Stimulated activated naive CD8-positive, alpha-beta T cell treated with anti-CD3 and anti-CD28 coated beads, Interleukin-15, amount 100 ng/mL, for 72 hours (primary cell): ENCODE results near the gene MS4A14.
"Not testable (repeated sequence)": the region's sequence is repeated elsewhere in the genome, so short reads cannot be mapped to it uniquely, and the experiment has no call there.

Source experiments
- ATAC-seq: fragments of 150-1000 bp; cut with Tn5 transposase; 2 replicates; pipeline ENCODE4 v1.10.0; 2021; ENCODE audit warnings: mild to moderate bottlenecking, moderate library complexity
- DNase-seq, 2 donors: peaks; one replicate each; pipeline ENCODE4 v3.0.0; 2021 to 2022
- H3K27ac Mint-ChIP-seq, 2 donors: one replicate each; pipeline ENCODE4 v1.8.0; 2022; ENCODE audit warnings: mild to moderate bottlenecking in 2 of 2, mixed read lengths in 2 of 2, moderate library complexity in 2 of 2
- H3K27me3 Mint-ChIP-seq: one replicate; pipeline ENCODE4 v1.8.0; 2022; ENCODE audit warnings: mixed read lengths
- H3K4me1 Mint-ChIP-seq: one replicate; pipeline ENCODE4 v1.8.0; 2022; ENCODE audit warnings: mild to moderate bottlenecking, mixed read lengths
- H3K4me3 Mint-ChIP-seq, 2 donors: one replicate each; pipeline ENCODE4 v1.8.0; 2022; ENCODE audit warnings: mild to moderate bottlenecking in 2 of 2, mixed read lengths in 2 of 2, moderate library complexity in 1 of 2
- H3K9me3 Mint-ChIP-seq, 2 donors: one replicate each; pipeline ENCODE4 v1.8.0; 2022; ENCODE audit warnings: mixed read lengths in 2 of 2

The MS4A14 gene, protein sequence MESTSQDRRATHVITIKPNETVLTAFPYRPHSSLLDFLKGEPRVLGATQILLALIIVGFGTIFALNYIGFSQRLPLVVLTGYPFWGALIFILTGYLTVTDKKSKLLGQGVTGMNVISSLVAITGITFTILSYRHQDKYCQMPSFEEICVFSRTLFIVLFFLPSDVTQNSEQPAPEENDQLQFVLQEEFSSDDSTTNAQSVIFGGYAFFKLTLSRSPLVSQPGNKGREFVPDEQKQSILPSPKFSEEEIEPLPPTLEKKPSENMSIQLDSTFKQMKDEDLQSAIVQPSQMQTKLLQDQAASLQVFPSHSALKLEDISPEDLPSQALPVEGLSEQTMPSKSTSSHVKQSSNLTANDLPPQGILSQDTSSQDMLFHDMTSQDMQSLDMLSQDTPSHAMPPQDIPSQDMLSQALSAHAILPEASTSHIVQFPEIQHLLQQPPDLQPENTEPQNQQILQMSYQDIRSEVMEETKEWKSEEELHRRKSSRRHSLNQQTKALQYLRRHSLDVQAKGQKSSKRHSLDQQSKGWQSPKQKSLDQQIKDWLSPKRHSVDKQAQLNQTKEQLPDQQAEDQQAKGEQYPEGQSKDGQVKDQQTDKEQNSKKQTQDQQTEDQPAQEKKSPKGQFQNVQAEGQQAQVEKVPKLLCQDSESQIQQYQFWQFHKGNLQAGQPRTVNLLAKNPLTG

DNA sequence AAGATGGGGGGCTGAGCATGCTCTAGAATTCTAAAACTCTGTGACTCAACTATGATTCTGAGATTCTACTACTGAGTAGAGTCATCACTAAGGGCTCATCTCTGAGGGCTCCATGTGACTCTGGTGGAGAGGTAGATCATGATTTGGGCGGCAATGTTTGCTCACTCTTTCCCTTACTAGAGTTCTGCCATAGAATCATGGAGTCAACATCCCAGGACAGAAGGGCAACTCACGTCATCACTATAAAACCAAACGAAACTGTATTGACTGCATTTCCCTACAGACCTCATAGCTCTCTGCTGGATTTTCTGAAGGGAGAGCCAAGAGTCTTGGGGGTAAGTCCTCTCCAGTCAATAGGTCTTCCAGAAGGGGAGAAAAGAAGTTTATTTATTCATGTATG is at the start of gene MS4A14:
TSS of gene MS4A14 (plus strand) at position 78 of the 400 bp plus-strand sequence. CDS start at position 198, 120 bp downstream.
- Mint-ChIP-seq H3K27ac (no peak within 1 kb of the TSS), H3K4me1 (no peaks in the 10 kb centered on the region), H3K4me3 (no peak within 1 kb of the TSS), H3K9me3 (peaks cover 0 to 3% of the 10 kb centered on the region in 2 donors), H3K27me3 (peaks cover 9% of the 10 kb centered on the region)
- ATAC-seq, result no peak
- DNase-seq, result no peak

DNA sequence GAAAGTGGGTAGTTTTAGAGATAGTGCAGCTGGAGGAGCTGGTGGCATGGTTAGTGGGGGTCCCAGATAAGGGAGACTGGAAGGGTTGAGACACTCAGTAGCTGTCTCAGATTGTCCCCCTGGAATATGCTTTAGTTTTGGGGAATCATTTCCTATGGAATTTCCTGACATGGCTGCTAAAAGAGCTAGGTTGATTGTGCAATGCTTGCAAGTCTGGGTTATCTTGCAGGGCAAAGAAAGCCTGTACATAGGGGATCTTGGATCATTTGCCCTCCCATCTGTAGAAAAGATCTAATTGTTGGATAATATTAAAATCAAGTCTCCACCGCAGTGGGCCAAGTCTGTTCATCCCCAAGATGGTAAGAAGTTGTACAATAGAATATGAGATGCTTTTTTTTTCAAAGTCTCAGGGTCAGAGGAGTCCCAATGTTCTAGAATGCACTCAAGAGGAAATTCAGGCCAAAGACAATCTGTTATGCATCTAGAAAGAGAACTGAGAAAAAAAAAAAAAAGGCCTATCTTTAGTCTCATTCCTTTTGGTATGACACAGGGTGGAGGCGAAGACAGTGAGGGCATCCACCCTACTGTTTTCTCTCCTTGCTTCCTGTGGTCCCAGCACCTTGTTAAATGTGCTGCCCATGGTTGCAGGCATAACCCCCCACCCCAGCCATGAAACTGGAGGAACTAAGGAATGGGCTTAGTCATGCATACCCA is 49.0 kb upstream of the MS4A14 start:
- no peak for ATAC-seq
- H3K9me3 Mint-ChIP-seq, result no peaks in the 10 kb centered on the region
- H3K4me1 Mint-ChIP-seq, result no peaks in the 10 kb centered on the region
- H3K4me3 Mint-ChIP-seq, result no peak overlapping the region
- no peaks in the 10 kb centered on the region for H3K27me3 Mint-ChIP-seq
- no peak for DNase-seq
- H3K27ac Mint-ChIP-seq, result no peak overlapping the region

DNA sequence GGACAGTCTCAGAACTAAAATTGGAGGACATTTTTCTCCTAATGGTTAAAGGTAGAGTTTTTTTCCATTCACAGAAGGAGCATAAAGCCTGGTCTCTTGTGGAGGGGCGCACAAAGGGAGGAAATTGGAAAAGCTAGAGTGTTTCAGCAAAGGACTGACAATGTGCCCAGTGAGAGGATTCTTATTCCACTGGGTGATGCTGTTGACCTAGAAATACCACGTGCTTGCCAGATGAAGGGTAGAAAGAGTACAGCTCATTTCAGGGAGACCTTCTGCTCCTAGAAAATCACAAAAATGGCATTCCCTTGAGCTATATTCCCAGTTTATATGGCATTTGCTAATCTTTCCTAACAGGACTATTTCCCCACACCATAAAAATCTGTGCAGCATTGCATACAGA is 48.1 kb upstream of the MS4A14 start:
- DNase-seq (no peak), ATAC-seq (no peak)
- Mint-ChIP-seq H3K27me3 (no peaks in the 10 kb centered on the region), H3K4me3 (no peak overlapping the region), H3K27ac (no peak overlapping the region), H3K4me1 (no peaks in the 10 kb centered on the region), H3K9me3 (no peaks in the 10 kb centered on the region)

DNA sequence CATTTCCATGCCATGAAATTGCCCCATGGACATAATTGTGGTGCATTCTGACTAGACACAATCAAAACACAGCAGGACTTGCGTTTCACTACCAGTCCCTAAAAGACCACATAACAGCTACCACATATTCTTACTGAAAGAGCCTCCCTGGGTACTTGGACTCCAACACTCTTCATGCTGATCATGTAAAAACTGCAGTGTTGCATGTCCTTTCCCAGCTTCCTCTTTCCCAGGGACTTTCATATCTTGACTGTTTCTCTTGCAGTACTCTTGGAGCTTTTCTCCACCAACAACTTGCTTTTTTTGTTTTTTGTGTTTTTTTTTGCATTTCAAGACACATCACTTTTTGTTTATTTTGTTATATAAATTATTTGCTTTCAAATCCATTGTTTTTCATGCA is 46.3 kb upstream of the MS4A14 start:
- no peaks in the 10 kb centered on the region for H3K4me1 Mint-ChIP-seq
- no peak for ATAC-seq
- no peaks in the 10 kb centered on the region for H3K27me3 Mint-ChIP-seq
- no peak overlapping the region for H3K27ac Mint-ChIP-seq
- peaks cover 0 to 13% of the 10 kb centered on the region in 2 donors for H3K9me3 Mint-ChIP-seq
- H3K4me3 Mint-ChIP-seq, result no peak overlapping the region
- no peak for DNase-seq

DNA sequence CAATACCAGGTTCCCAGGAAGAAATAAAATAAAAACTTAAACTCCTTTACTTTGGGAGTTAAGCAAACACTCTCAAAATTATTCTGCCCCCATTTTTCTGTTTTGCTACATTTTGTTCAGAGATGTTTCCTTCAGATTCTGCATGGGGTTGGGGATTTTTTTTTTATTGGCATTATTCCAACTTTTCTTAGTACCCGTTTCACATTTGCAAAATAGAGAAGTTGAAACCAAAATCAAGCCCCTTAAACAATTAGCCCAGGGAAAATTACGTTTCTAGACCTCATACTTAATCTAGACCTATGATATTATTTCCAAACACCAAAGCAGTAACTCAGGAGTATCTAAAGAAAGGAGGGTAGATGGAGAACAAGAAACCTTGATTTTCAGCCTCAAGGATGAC is 38.5 kb upstream of the MS4A14 start:
- Mint-ChIP-seq H3K27ac (no peak overlapping the region), H3K4me3 (no peak overlapping the region), H3K9me3 (peaks cover 0 to 20% of the 10 kb centered on the region in 2 donors), H3K27me3 (peaks cover 25% of the 10 kb centered on the region), H3K4me1 (no peaks in the 10 kb centered on the region)
- no peak for DNase-seq
- no peak for ATAC-seq

DNA sequence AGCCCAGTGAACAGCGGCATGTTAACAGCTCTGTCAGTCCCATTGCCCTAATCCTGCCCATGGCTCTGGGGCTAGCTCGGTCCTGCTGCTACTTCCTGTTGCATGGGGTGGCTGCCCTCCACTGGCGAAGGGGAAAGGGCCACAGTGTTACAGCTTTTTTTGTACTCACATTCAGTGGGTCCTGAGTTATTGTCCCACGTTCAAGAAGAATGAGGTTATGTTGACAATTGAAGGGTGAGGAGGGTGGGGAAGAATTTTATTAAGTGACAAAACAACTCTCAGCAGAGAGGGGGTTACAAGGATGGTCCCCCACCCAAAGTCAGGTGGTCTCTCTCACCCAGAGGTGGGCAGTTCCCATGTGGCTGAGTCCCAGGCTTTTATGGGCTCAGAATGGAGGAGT is 35.6 kb upstream of the MS4A14 start:
- ATAC-seq, result no peak
- no peak for DNase-seq
- peaks cover 7% of the 10 kb centered on the region for H3K4me1 Mint-ChIP-seq
- H3K4me3 Mint-ChIP-seq, result no peak overlapping the region
- no peak overlapping the region for H3K27ac Mint-ChIP-seq
- peaks cover 51% of the 10 kb centered on the region for H3K27me3 Mint-ChIP-seq
- peaks cover 0 to 5% of the 10 kb centered on the region in 2 donors for H3K9me3 Mint-ChIP-seq

DNA sequence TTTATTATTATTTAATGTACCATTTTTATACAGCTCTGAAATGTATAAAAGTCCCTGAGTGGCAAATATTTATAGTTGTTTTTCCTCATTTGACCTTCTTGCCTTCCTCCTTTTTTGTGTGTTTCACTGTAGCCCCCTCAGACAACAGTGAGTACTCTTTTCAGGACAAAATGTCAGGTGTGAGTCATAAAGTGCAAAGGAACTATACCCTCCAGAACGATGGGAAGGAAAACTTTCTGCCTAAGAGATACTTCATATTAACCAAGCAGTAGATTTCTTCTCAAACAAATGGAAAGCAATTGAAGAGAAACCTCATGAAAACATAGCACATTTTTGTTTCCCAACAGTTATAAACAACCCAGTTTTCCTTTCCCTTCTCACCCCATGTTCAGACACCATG is 34.0 kb upstream of the MS4A14 start:
- ATAC-seq, result no peak
- H3K27me3 Mint-ChIP-seq, result peaks cover 40% of the 10 kb centered on the region
- H3K4me1 Mint-ChIP-seq, result peaks cover 12% of the 10 kb centered on the region
- peaks cover 0 to 5% of the 10 kb centered on the region in 2 donors for H3K9me3 Mint-ChIP-seq
- no peak for DNase-seq
- H3K27ac Mint-ChIP-seq, result no peak overlapping the region
- H3K4me3 Mint-ChIP-seq, result no peak overlapping the region

DNA sequence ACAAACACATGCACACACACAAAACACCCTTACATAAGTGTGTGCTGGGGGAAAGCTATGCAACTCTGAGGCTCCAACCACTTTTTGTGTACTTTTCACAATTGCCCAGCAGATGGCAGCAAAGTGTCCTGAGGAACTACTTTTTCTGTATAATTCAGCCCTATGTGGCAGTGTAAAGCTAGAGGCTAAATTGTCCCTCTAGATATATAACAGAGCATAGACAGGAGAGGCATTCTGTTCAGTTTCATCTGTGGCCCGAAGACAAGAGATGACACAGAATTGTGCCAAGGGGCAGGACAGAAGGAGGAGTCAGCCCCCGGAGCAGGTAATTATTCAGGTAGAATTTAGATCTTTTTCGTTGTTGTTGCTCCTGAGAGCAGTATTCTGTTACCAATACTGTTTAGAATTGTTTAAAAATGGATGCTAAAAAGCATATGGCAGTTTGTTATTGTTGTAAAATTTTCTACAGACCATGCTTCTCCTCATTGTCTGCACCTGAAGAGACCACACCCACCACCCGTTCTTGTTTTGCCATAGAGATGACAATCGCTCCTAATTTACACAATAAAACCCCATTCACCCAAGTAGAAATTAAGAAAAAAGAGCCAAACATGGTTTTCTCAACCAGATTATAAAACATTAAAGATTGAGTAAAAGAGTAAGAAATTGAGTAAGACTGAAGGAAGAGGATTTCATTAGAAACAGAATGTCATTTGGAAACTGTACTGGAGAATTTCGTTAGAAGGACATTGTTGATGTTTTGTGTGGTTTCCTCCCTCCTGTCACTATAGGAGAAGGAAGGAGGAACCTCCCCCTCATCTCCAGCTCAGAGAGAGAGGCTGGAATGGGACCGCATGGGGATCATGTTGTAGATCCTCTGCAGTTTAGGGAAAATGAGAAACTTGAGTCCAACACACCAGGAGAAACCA is 32.5 kb upstream of the MS4A14 start:
- H3K27ac Mint-ChIP-seq, result no peak overlapping the region
- DNase-seq (peak; percentile 49 to 55), ATAC-seq (peak; percentile 68)
- peaks cover 0 to 5% of the 10 kb centered on the region in 2 donors for H3K9me3 Mint-ChIP-seq
- H3K27me3 Mint-ChIP-seq, result peaks cover 53% of the 10 kb centered on the region
- peaks cover 21% of the 10 kb centered on the region for H3K4me1 Mint-ChIP-seq
- no peak overlapping the region for H3K4me3 Mint-ChIP-seq

DNA sequence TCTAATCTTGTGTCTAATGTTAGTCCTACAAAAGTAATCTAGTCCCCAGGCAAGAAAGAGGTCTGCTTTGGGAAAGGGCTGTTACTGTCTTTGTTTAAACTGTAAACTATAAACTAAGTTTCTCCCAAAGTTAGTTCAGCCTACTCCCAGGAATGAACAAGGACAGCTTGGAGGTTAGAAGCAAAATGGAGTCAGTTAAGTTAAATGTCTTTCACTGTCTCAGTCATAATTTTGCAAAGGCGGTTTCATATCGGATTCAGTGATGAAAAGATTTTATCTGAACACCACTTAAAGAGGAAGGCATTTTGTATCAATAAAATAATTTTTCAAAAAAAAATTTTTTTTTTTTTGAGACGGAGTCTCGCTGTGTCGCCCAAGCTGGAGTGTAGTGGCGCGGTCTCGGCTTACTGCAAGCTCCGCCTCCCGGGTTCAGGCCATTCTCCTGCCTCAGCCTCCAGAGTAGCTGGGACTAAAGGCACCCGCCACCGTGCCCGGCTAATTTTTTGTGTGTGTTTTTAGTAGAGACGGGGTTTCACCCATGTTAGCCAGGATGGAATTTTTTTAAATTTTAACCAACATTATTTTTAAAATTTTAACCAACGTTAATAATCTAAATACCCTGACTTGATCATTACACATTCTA is 29.9 kb upstream of the MS4A14 start:
- H3K4me3 Mint-ChIP-seq, DNase-seq, H3K27ac Mint-ChIP-seq, ATAC-seq, H3K9me3 Mint-ChIP-seq: not testable (repeated sequence)
- Mint-ChIP-seq H3K27me3 (peaks cover 67% of the 10 kb centered on the region), H3K4me1 (peaks cover 21% of the 10 kb centered on the region)

DNA sequence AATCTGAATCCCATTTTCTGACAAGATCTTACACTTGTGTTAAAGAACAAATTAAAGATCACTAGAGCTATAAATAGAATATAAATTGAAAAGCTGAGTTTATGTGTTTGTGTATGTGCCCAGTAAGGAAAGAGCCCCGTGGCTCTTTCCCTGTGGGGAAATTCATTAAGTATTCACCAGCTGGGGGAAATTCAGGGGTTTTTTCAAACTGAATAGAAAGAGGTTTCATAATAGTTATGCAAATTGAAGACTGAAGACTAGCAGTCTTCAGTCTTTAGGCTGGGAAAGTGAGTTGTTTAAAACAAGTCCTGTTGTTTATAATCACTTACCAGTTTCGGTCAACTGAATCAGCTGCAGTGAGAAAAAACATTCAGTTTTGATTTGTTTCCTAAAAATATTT is 29.2 kb upstream of the MS4A14 start:
- no peaks in the 10 kb centered on the region for H3K9me3 Mint-ChIP-seq
- H3K27ac Mint-ChIP-seq, result no peak overlapping the region
- no peak overlapping the region for H3K4me3 Mint-ChIP-seq
- H3K27me3 Mint-ChIP-seq, result peaks cover 62% of the 10 kb centered on the region
- DNase-seq (no peak), ATAC-seq (peak; percentile 77)
- H3K4me1 Mint-ChIP-seq, result peaks cover 21% of the 10 kb centered on the region

DNA sequence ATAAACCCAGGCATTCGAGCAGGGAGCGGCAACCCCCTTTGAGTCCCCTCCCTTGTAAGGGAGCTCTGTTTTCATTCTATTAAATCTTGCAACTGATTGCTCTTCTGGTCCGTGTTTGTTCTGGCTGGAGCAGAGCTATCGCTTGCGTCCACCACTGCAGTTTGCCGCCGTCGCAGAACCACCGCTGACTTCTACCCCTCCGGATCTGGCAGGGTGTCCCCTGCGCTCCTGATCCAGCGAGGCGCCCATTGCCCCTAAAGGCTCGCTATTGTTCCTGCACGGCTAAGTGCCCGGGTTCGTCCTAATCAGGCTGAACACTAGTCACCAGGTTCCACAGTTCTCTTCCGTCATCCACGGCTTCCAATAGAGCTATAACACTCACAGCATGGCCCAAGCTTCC is 28.4 kb upstream of the MS4A14 start:
- Mint-ChIP-seq H3K9me3 (no peaks in the 10 kb centered on the region), H3K27me3 (peaks cover 57% of the 10 kb centered on the region), H3K4me1 (peaks cover 21% of the 10 kb centered on the region), H3K27ac (no peak overlapping the region), H3K4me3 (no peak overlapping the region)
- no peak for ATAC-seq
- DNase-seq, result no peak

DNA sequence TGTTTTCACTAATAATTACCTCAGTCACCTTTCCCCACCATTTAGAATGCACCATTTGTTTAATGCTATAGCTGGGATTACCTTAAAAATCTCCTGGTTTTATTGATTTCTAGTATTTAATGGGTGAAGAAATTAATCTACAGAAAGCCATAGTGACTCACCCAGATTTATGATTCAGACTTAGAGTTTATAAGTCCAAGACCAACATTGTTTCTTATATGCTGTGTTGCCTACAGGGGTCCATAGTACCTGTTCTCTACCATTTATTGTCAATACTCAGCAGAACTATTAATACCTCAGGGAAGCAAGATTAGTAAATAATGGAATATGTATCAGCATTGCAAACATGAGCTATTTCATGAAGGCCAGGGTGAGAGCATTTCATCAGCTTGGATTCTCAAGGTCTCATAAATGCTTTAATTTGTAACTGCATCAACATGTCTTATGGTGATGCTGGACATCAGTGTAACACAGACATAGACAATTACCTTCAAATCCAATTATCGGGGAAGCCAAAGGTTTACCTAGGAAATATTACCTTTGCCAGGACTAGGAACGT is 25.9 kb upstream of the MS4A14 start:
- H3K4me3 Mint-ChIP-seq, result no peak overlapping the region
- ATAC-seq, result no peak
- H3K27ac Mint-ChIP-seq, result no peak overlapping the region
- no peaks in the 10 kb centered on the region for H3K9me3 Mint-ChIP-seq
- H3K27me3 Mint-ChIP-seq, result peaks cover 45% of the 10 kb centered on the region
- peaks cover 15% of the 10 kb centered on the region for H3K4me1 Mint-ChIP-seq
- DNase-seq, result no peak

DNA sequence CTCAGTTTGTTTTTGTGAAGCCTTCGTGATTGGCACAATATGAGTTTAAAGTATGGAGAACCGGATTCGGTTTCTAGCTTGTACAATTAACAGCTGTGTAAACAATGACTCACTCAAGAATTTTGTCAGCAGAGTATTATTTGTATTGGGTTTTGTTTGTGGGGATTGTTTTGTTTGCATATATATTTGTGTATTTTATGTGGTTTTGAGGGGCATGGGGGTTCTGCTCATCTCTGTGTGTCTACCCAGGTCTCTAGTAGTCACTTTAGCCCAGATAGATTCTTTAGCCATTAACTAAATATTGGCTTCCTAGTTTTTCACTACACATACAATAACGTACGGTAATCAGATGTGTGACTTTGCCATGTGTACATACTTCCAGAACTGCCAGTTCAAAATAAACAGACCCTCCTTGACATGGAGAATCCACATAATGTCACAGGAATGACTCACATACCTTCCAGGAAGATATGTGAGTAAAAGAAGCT is 25.4 kb upstream of the MS4A14 start:
- no peak for DNase-seq
- H3K27ac Mint-ChIP-seq, result no peak overlapping the region
- no peaks in the 10 kb centered on the region for H3K9me3 Mint-ChIP-seq
- no peak for ATAC-seq
- H3K27me3 Mint-ChIP-seq, result peaks cover 46% of the 10 kb centered on the region
- H3K4me3 Mint-ChIP-seq, result no peak overlapping the region
- peaks cover 15% of the 10 kb centered on the region for H3K4me1 Mint-ChIP-seq

DNA sequence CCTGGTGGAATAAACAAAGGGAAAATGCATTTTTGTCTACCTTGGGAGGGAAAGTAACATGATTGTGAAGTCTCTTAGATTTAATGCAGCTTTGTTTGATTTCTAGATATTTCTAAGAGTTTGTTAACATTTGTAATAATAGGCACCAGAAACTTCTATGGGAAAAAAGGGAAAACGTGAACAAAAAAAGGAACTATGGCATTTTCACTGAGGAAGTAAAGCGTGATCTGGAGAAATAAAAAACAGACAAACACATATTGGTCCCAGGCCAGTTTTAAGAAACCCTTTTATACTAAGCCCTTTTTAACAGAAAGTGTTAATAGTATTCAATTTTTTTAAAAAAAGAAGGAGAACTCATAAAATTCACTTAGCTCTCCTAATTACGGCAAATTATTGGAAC is 24.9 kb upstream of the MS4A14 start:
- H3K27me3 Mint-ChIP-seq, result peaks cover 46% of the 10 kb centered on the region
- H3K4me3 Mint-ChIP-seq, result no peak overlapping the region
- ATAC-seq (no peak), DNase-seq (no peak)
- H3K9me3 Mint-ChIP-seq, result no peaks in the 10 kb centered on the region
- H3K27ac Mint-ChIP-seq, result no peak overlapping the region
- H3K4me1 Mint-ChIP-seq, result peaks cover 15% of the 10 kb centered on the region
